Astrocyte of the spinal cord (primary cell): ENCODE measurements around the gene BTK.

Source experiments
- DNase-seq: peaks from one replicate; pipeline ENCODE4 v3.0.0; 2011; ENCODE audit warnings: low read depth, low spot score
- H3K4me3 ChIP-seq: 2 replicates; pipeline ENCODE4 v1.5.1; 2011; ENCODE audit warnings: low read depth, mild to moderate bottlenecking, low read length, moderate library complexity
- CTCF ChIP-seq: IDR thresholded peaks from 2 replicates; pipeline ENCODE4 v1.5.1; 2012; ENCODE audit warnings: low read depth, mild to moderate bottlenecking, low read length, inconsistent platforms
- in situ Hi-C: cut with HindIII; loops from 2 replicates; pipeline ENCODE4 v1.10.0; 2017; ENCODE audit warnings: low sequenced_read_pairs

Gene BTK

GRCh38 chrX:101385795-101386541, at the start of gene BTK:
Gene BTK (minus strand): TSS chrX:101386191. CDS start chrX:101375284, 10,907 bp downstream.
- H3K4me3 ChIP-seq = no peak within 1 kb of the TSS
- no peak for DNase-seq
- no peak for TF ChIP-seq CTCF
- in situ Hi-C loops = no loop called here

GRCh38 chrX:101430457-101431078, 44.6 kb upstream of the BTK start:
- H3K4me3 ChIP-seq = no peak overlapping the region
- peak; percentile 46 for DNase-seq
- in situ Hi-C loops = no loop called here
- no peak for TF ChIP-seq CTCF

- TF ChIP-seq CTCF = no peak
- DNase-seq = peak; percentile 60
- in situ Hi-C loops = no loop called here
- H3K4me3 ChIP-seq = no peak overlapping the region
Observed at GRCh38 chrX:101429934-101430333, 43.9 kb upstream of the BTK start.

- in situ Hi-C loops = no loop called here
- H3K4me3 ChIP-seq = no peak overlapping the region
- TF ChIP-seq CTCF = no peak
- DNase-seq = no peak
Observed at GRCh38 chrX:101427954-101428353, 42.0 kb upstream of the BTK start.

DNA sequence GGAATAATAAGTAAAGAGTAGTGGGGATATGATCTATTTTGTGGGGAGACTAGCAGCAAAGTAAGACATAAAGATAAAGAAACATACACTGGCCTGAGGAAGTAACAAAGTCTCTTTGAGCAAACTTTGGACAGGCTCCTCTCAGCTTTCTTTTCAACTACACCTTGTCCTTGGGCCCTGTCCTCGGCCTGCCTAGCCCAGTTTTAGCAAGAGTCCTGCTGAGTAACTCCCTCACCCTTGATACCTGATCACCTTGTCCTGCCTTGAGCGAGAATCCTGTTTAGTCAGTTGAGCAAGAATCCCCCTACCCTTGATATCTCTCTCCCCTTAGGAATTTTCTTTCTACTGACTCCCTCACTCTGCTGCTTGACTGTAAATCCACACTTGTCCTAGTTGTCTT, 33.5 kb upstream of the BTK start:
- no peak for TF ChIP-seq CTCF

GRCh38 chrX:101417981-101418841, 32.2 kb upstream of the BTK start:
- peak; percentile 49 for DNase-seq
- H3K4me3 ChIP-seq = peak overlapping the region; percentile 50
- in situ Hi-C loops = no loop called here
- TF ChIP-seq CTCF = no peak

More for the DNA sequence above, 33.5 kb upstream of the BTK start:
- no peak overlapping the region for H3K4me3 ChIP-seq
- DNase-seq = no peak
- in situ Hi-C loops = no loop called here
